SH-SY5Y (cell line): ENCODE data around the gene ANKRD28.
A peak's percentile ranks its signal among the peaks of the same experiment; 100 is the strongest.

Experiments used
- GATA2 ChIP-seq: IDR thresholded peaks from 2 replicates; pipeline ENCODE4 v1.6.1; 2011; ENCODE audit warnings: mild to moderate bottlenecking, low read depth, low read length
- GATA3 ChIP-seq: IDR thresholded peaks from 2 replicates; pipeline ENCODE4 v1.6.1; 2011; ENCODE audit warnings: low read depth, mild to moderate bottlenecking, low read length, moderate library complexity

Gene ANKRD28

GRCh38 chr3:15649341-15649740 is 148.4 kb downstream of the ANKRD28 start:
- TF ChIP-seq GATA3 (no peak), GATA2 (no peak)

GRCh38 chr3:15647611-15648167 is 150.1 kb downstream of the ANKRD28 start:
- TF ChIP-seq GATA2 (no peak), GATA3 (no peak)

GRCh38 chr3:15646851-15647511 is 150.8 kb downstream of the ANKRD28 start:
- no peak for TF ChIP-seq GATA3
- no peak for TF ChIP-seq GATA2

- TF ChIP-seq GATA2: peak; percentile 84
- TF ChIP-seq GATA3: no peak
These were observed 151.9 kb downstream of the ANKRD28 start for GRCh38 chr3:15645740-15646501.

GRCh38 chr3:15645246-15645645 is 152.5 kb downstream of the ANKRD28 start:
- TF ChIP-seq GATA3 (no peak), GATA2 (no peak)

- TF ChIP-seq GATA3: no peak
- TF ChIP-seq GATA2: no peak
These were observed 158.9 kb downstream of the ANKRD28 start for GRCh38 chr3:15638891-15639262.

GRCh38 chr3:15638193-15638890 is 159.4 kb downstream of the ANKRD28 start:
- TF ChIP-seq GATA3 (no peak), GATA2 (no peak)

GRCh38 chr3:15637131-15637951 is 160.4 kb downstream of the ANKRD28 start:
- no peak for TF ChIP-seq GATA2
- TF ChIP-seq GATA3: no peak

- TF ChIP-seq GATA3 (no peak), GATA2 (no peak)
These were observed 161.6 kb downstream of the ANKRD28 start for GRCh38 chr3:15636028-15636709.

- TF ChIP-seq GATA3 (no peak), GATA2 (no peak)
These were observed 162.6 kb downstream of the ANKRD28 start for GRCh38 chr3:15635121-15635661.

- TF ChIP-seq GATA3 (no peak), GATA2 (no peak)
These were observed 163.1 kb downstream of the ANKRD28 start for GRCh38 chr3:15634671-15635070.

GRCh38 chr3:15633766-15634598 is 163.8 kb downstream of the ANKRD28 start:
- peak; percentile 57 for TF ChIP-seq GATA2
- no peak for TF ChIP-seq GATA3

- TF ChIP-seq GATA3 (no peak), GATA2 (no peak)
These were observed 164.6 kb downstream of the ANKRD28 start for GRCh38 chr3:15633159-15633558.
